Activated T-cell treated with anti-CD3 and anti-CD28 coated beads, Interleukin-2, amount 50 U/mL, for 24 hours (primary cell): ENCODE measurements around the gene ABCC5.
A peak's percentile ranks its signal among the peaks of the same experiment; 100 is the strongest.
"Not testable (repeated sequence)": the region's sequence is repeated elsewhere in the genome, so short reads cannot be mapped to it uniquely, and the experiment has no call there.

ENCODE experiments used
- DNase-seq: peaks from one replicate; pipeline ENCODE4 v3.0.0-alpha.2; 2020
- H3K27ac Mint-ChIP-seq: 2 replicates; pipeline ENCODE4 v1.8.0; 2020; ENCODE audit warnings: mild to moderate bottlenecking, mixed read lengths
- H3K27me3 Mint-ChIP-seq: 2 replicates; pipeline ENCODE4 v1.8.0; 2020; ENCODE audit warnings: mixed read lengths
- H3K36me3 Mint-ChIP-seq: 2 replicates; pipeline ENCODE4 v1.8.0; 2020; ENCODE audit warnings: low read depth, mixed read lengths
- H3K4me1 Mint-ChIP-seq: 2 replicates; pipeline ENCODE4 v1.8.0; 2020; ENCODE audit warnings: low read depth, mixed read lengths
- H3K4me3 Mint-ChIP-seq: 2 replicates; pipeline ENCODE4 v1.8.0; 2020; ENCODE audit warnings: mild to moderate bottlenecking, moderate library complexity, mixed read lengths
- H3K9me3 Mint-ChIP-seq: 2 replicates; pipeline ENCODE4 v1.8.0; 2020; ENCODE audit warnings: mixed read lengths

The ABCC5 gene

GRCh38 chr3:184029443-184029842 lies 11.8 kb upstream of the ABCC5 start:
- Mint-ChIP-seq H3K4me3 (no peak overlapping the region), H3K36me3 (no peaks in the 10 kb centered on the region), H3K27ac (no peak overlapping the region), H3K27me3 (peaks cover 21% of the 10 kb centered on the region), H3K9me3 (no peaks in the 10 kb centered on the region), H3K4me1 (no peaks in the 10 kb centered on the region)
- no peak for DNase-seq

- not testable (repeated sequence) for H3K4me1 Mint-ChIP-seq, H3K4me3 Mint-ChIP-seq, DNase-seq, H3K36me3 Mint-ChIP-seq, H3K9me3 Mint-ChIP-seq, H3K27ac Mint-ChIP-seq
- H3K27me3 Mint-ChIP-seq = peaks cover 19% of the 10 kb centered on the region
These were observed 10.7 kb upstream of the ABCC5 start for GRCh38 chr3:184028275-184028890.

GRCh38 chr3:184025256-184025655 lies 7.6 kb upstream of the ABCC5 start:
- H3K4me1 Mint-ChIP-seq, H3K36me3 Mint-ChIP-seq, H3K27ac Mint-ChIP-seq, H3K9me3 Mint-ChIP-seq, DNase-seq, H3K4me3 Mint-ChIP-seq: not testable (repeated sequence)
- peaks cover 30% of the 10 kb centered on the region for H3K27me3 Mint-ChIP-seq

- H3K27me3 Mint-ChIP-seq = peaks cover 30% of the 10 kb centered on the region
- peaks cover 14% of the 10 kb centered on the region for H3K4me1 Mint-ChIP-seq
- H3K4me3 Mint-ChIP-seq = no peak overlapping the region
- H3K9me3 Mint-ChIP-seq = no peaks in the 10 kb centered on the region
- H3K36me3 Mint-ChIP-seq = peaks cover 7% of the 10 kb centered on the region
- no peak for DNase-seq
- no peak overlapping the region for H3K27ac Mint-ChIP-seq
These were observed 4.6 kb upstream of the ABCC5 start for GRCh38 chr3:184022323-184022722.

DNA sequence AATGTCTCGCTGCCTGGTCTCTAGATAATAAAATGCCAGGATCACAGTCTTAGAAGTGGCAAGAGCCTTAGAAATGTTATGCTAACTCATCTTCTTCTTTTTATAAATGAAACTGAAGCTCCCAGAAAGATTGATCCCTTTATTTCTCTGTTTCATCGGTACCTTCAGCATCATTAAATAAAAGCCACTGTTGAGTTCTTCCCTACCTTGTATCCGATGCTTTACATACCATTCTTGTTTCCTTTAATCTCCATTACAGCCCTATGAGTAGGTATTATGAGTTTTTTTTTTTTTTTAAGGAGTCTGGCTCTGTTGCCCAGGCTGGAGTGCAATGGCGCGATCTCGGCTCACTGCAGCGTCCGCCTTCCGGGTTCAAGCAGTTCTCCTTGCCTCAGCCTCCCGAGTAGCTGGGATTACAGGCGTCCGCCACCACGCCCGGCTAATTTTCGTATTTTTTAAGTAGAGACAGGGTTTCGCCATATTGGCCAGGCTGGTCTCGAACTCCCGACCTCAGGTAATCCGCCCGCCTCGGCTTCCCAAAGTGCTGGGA lies 815 bp upstream of the ABCC5 start:
- peaks cover 15% of the 10 kb centered on the region for H3K36me3 Mint-ChIP-seq
- H3K27ac Mint-ChIP-seq = peak overlapping the region; percentile 95
- H3K9me3 Mint-ChIP-seq = no peaks in the 10 kb centered on the region
- H3K27me3 Mint-ChIP-seq = peaks cover 21% of the 10 kb centered on the region
- no peak for DNase-seq
- H3K4me3 Mint-ChIP-seq = peak overlapping the region; percentile 99
- peaks cover 31% of the 10 kb centered on the region for H3K4me1 Mint-ChIP-seq

DNA sequence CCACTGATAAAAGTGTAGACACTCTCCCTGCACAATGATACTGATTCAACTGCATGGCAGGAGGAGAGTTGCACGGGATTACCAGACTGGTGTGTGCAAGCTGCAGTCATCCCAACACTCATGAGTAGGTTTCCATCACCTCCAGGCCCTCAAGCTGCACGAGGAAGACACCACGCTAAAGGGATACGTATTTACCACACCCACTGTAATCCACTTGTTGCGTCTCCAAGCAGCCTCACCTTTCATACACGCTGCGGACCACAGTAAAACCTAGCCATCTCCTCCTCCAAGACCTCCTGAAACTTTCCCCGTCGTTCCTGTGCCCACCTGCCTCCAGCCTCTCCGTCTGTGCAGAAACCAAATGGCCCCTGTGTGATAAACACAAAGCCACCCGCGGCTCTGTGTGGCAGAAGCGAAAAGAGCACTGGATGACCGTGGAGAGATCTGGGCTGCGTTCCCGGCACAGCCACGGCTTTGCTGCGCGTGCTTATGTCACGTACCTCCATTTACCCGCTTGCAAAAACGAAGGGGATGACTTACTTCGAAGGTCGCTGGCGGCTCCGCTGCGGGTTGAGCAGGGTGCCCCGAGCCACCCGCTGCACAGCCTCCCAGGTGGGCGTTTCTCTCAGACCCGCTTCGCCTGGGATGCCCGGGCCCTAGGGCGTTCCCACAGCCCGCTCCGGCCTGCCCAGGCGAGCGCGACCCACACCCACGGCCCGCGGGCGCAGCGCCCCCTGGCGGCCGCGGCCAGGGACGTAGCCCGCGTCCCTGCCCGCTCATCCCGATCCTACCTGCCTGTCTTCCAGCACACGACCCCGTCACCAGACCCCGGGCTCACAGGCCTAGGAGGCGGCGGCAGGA lies 643 bp downstream of the ABCC5 start:
- peak; percentile 78 for DNase-seq
- Mint-ChIP-seq H3K4me3 (peak overlapping the region; percentile 99), H3K9me3 (no peaks in the 10 kb centered on the region), H3K27me3 (peaks cover 17% of the 10 kb centered on the region), H3K36me3 (peaks cover 26% of the 10 kb centered on the region), H3K4me1 (peaks cover 28% of the 10 kb centered on the region), H3K27ac (peak overlapping the region; percentile 95)

DNA sequence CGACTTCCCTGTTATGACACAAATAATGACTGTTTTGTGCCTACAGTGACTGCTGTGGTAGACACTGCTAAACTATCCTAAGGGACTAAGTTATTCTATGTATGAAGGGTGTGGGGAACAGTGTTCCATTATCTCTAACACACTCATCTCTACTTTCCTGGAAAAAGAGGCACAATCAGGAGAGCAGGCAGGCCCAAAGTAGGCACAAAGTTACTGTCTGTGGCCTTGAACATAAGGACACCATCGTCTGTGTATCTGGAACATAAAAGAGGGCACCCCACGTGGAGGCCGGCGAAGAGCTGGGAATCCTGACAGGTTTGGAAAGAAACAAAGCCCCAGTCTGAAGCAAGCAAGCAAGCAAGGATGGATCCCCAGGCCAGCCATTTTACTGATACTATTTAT lies 1.5 kb downstream of the ABCC5 start:
- H3K9me3 Mint-ChIP-seq = no peaks in the 10 kb centered on the region
- peaks cover 12% of the 10 kb centered on the region for H3K27me3 Mint-ChIP-seq
- H3K4me1 Mint-ChIP-seq = peaks cover 28% of the 10 kb centered on the region
- peaks cover 32% of the 10 kb centered on the region for H3K36me3 Mint-ChIP-seq
- no peak overlapping the region for H3K27ac Mint-ChIP-seq
- no peak for DNase-seq
- peak overlapping the region; percentile 99 for H3K4me3 Mint-ChIP-seq

GRCh38 chr3:184015381-184016019 lies 2.2 kb downstream of the ABCC5 start:
- no peak overlapping the region for H3K27ac Mint-ChIP-seq

DNA sequence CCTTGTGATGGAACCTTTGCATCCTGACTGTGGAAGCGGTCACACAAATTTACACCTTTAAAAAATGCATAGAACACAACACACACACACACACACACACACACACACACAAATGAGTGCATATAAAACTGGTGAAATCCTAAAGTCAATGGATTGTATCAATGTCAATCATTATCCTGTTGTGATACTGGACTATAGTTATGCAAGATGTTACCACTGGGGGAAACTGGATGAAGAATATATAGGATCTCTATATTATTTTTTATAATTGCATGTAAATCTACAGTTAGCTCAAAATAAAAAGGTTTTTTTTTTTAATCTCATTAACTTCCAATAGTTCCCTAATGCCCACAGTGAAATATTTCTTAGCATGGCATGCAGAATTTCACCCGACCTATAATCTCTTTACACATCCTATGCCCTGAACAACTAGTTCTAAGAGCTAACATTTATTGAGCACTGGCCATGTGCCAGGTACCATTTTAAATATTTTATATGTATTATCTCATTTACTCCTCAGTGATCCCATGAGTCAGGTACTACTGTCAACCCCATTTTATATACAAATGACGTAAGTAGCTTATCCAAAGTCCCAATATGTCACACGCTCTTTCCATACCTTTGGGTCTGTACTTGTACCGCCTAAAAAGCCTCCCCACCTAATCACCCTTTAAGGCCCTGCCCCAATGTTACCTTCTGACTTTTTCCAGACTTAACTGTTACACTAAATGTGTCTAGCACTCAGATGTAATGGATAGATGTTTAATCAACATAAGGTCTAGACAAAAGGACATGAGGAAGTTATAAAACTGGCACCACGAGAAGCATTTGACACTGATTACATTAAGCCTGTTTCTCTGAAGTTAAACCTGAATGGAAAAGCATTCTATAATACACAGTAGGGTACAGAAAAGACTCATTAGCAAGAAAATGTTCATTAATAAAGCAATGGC lies 5.5 kb downstream of the ABCC5 start:
- Mint-ChIP-seq H3K9me3 (no peaks in the 10 kb centered on the region), H3K27ac (no peak overlapping the region), H3K36me3 (peaks cover 48% of the 10 kb centered on the region), H3K4me1 (peaks cover 17% of the 10 kb centered on the region), H3K27me3 (no peaks in the 10 kb centered on the region), H3K4me3 (no peak overlapping the region)
- DNase-seq = no peak

More at GRCh38 chr3:184015381-184016019, 2.2 kb downstream of the ABCC5 start:
- H3K9me3 Mint-ChIP-seq = no peaks in the 10 kb centered on the region
- peaks cover 9% of the 10 kb centered on the region for H3K27me3 Mint-ChIP-seq
- H3K4me3 Mint-ChIP-seq = no peak overlapping the region
- H3K36me3 Mint-ChIP-seq = peaks cover 38% of the 10 kb centered on the region
- peaks cover 28% of the 10 kb centered on the region for H3K4me1 Mint-ChIP-seq
- no peak for DNase-seq

DNA sequence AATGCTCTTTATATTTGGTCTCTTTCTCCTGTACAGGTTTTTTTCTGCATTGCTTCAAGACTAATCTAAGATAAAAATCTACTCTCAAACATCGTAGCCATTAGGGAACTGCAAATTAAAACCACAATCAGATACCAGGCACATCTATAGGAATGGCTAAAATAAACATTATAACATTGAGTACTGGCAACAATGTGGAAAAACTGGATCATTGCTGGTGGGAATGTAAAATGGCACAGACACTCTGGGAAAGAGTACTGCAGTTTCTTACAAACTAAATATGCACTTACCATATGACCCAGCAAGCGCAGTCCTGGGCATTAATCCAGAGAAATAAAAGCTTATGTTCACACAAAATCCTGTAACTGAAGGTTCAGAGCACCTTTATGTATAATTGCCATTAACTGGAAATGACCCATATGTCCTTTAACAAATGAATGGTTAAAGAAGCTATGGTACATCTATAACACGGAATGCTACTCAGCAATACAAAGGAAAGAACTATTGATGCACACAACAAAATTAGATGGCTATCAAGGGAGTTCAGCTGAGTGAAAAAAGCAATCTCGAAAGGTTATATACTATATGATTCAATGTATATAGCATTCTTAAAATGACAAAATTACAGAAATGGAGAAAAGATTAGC lies 6.3 kb downstream of the ABCC5 start:
- Mint-ChIP-seq H3K27ac (no peak overlapping the region), H3K36me3 (peaks cover 52% of the 10 kb centered on the region), H3K4me3 (no peak overlapping the region), H3K4me1 (peaks cover 14% of the 10 kb centered on the region), H3K9me3 (no peaks in the 10 kb centered on the region), H3K27me3 (no peaks in the 10 kb centered on the region)
- DNase-seq = no peak

DNA sequence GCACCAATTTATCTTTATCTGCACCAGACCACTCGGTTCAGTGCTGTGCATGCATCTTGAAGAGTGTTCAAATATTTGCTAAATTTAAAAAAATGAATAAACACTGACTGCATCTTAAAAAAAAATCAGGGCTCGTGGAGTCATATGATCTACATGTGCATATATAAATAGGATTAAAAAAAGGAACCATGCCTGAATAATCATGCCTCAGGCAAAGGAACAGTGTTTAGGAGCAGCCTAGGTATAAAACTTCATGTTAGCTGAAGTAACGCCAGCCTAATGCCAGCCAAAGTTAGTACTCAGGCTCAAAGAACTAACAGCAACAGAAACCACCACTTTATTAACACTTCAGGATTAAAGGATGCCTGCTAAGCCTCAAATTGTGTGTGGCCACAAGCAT lies 9.5 kb downstream of the ABCC5 start:
- H3K4me1 Mint-ChIP-seq = peaks cover 12% of the 10 kb centered on the region
- H3K4me3 Mint-ChIP-seq = no peak overlapping the region
- DNase-seq = no peak
- no peaks in the 10 kb centered on the region for H3K9me3 Mint-ChIP-seq
- H3K27me3 Mint-ChIP-seq = no peaks in the 10 kb centered on the region
- H3K36me3 Mint-ChIP-seq = peaks cover 57% of the 10 kb centered on the region
- H3K27ac Mint-ChIP-seq = no peak overlapping the region

DNA sequence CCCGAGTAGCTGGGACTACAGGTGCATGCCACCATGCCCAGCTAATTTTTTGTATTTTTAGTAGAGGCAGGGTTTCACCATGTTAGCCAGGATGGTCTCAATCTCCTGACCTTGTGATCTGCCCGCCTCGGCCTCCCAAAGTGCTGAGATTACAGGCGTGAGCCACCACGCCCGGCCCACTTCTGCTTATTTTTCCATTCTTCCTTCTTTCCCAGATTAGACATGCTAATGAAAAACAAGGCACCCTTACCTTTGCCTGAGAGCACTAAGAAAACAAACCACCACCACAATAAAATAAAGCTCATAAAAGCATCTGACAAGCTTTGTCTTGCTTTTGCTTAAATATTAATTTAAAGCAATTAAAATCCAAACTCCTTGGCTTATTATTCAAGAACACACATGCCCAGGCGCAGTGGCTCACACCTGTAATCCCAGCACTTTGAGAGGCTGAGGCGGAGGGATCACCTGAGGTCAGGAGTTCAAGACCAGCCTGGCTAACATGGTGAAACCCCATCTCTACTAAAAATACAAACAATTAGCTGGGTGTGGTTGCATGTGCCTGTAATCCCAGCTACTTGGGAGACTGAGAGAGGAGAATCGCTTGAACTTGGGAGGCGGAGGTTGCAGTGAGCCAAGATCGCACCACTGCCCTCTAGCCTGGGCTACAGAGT lies 10.4 kb downstream of the ABCC5 start:
- peaks cover 12% of the 10 kb centered on the region for H3K4me1 Mint-ChIP-seq
- not testable (repeated sequence) for H3K4me3 Mint-ChIP-seq, H3K27me3 Mint-ChIP-seq, H3K27ac Mint-ChIP-seq, DNase-seq, H3K9me3 Mint-ChIP-seq
- H3K36me3 Mint-ChIP-seq = peaks cover 51% of the 10 kb centered on the region

DNA sequence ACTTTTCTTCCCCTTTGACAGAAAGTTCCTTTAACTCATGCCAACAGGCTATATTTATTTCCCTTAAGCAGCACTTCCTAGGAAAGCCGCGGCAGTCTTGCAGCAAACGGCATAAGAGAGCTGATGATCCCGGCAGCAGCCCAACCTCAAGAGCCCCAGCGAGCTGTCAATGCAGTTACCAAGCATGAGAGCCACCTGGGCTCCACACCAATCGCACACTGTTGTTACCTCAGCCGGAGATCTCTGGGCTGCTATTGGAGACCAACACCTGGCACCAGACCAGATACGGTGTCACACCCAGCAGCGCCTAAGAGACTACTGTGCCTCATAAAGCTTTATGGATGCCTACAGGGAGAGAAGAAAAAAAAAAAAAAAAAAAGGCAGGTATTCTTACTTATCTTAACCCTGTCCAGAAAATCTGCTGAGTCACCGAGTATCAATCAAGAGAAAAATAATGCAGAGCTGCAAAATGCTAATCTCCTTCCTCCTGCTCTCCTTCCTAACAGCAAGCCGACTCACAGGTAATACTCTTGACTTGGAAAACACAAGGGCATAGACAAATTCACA lies 11.7 kb downstream of the ABCC5 start:
- H3K4me1 Mint-ChIP-seq = peaks cover 12% of the 10 kb centered on the region
- peaks cover 41% of the 10 kb centered on the region for H3K36me3 Mint-ChIP-seq
- H3K4me3 Mint-ChIP-seq = no peak overlapping the region
- H3K27ac Mint-ChIP-seq = peak overlapping the region; percentile 62
- H3K27me3 Mint-ChIP-seq = no peaks in the 10 kb centered on the region
- DNase-seq = no peak
- no peaks in the 10 kb centered on the region for H3K9me3 Mint-ChIP-seq
